ENCODE measurements around the gene VCX.

GRCh38 chrX:7872042-7872441 is 29.1 kb downstream of the VCX start:
- TF ChIP-seq CTCF (IDR thresholded peaks at IDR 0.05), result no peak
- no peak for TF ChIP-seq POLR2A (IDR thresholded peaks at IDR 0.05)

Data from breast epithelium (tissue), 3 donors.